ENCODE data around the gene SLC10A7.

- TF ChIP-seq EZH2phosphoT487 (IDR thresholded peaks at IDR 0.05; ENCODE audit: low read length), result no peak
- no peak for TF ChIP-seq CTCF (IDR thresholded peaks at IDR 0.05; ENCODE audit: low read length)
- no peak for TF ChIP-seq EZH2 (optimal IDR thresholded peaks at IDR 0.05; ENCODE audit: low read depth, low read length)
These were observed 35.8 kb downstream of the SLC10A7 start for GRCh38 chr4:146485968-146486367.
